Activated naive CD4-positive, alpha-beta T cell (primary cell): ENCODE results near the gene UCKL1.

ENCODE experiments used
- DNase-seq, 4 experiments: peaks; one replicate each; lab custom pipeline; 2025; lab: John Stamatoyannopoulos, UW

UCKL1 gene

DNA sequence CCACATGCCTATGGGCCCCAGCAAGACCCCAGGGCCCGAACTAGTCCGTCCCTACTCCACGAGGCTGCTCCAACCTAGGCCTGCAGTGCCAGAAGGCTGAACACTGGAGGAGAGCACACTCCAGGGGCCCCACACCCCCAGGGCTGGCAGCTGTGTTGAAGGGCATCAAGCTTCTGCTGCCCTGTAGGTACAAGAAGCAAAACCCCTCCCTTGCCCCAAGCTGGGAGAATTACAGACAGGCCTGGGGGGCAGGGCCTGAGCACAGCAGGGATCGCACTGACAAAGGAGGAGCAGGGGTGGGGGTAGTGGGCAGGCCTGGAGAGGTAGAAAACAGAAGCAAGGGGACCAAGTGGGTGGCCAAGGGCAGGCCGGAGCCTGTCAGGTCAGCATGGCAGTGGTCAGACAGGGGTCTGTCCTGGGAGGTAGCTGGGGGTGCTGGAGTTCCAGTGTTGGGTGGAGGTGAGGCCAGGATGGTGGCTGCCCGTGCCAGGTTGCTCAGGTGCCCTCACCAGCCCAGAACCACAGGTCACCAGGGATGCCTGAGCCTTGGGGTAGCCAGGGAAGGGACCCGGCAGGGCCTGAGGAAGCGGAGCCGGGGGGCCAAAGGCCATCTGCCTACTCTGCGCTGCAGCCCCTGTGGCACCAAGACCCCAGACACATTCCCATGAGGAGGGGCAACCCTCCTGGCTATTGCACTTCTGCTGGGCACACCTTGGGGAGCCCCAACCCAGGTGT lies 2.9 kb upstream of the UCKL1 start:
- no peak for DNase-seq

DNA sequence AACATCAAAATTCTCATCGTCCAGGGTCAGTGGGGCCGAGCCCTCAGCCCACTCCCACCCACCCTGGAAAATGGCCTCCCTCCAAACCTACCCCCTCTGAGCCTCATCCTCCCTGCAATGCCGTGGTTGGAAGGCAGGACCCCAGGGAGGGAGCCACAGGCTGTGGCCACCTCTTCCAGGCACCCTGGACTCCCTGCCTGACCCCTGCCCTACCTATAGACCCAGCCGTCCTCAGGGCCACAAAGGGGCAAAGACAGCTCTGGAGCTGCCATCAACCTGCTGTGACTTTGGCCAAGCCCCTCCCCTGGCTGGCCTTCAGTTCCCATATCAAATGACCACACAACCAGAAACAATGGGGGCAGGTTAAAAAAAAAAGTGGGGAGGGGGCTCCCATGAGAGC lies 2.3 kb upstream of the UCKL1 start:
- no peak for DNase-seq

DNA sequence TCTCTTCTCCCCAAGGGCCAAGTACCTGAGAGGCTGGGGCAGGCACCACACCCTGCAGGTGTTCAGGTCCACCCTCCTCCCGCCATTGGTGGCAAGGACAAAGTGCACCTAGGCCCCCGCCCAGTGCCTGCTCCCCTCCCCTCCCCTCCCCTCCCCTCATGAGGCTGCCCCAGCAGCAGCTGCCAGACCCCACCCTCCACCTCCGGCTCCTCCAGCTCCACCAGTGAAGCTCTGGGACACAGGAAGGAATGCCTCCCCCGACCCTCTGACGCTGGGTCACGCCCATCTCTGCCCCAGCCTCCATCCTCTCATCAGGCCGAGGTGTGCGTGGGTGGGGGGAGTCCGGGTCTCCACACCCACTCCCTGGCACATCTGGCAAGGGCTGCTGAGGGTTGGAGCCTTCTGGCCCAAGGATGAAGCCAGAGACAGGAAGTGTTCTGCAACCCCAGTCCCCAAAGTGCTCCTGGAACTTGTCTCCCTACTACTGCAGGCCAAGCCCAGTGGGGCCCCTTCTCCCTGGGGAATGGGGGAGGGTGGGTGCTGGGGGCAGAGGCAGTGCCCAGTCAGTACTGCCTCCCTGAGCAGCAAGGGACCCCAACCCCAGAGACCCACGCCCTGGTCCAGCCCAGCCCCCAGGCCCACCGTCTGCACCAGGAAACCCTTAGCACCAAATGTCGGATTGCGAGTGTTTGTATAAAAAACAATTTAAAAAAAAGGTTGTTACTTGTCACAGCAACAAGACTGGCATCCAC lies 1.6 kb upstream of the UCKL1 start:
- no peak for DNase-seq

DNA sequence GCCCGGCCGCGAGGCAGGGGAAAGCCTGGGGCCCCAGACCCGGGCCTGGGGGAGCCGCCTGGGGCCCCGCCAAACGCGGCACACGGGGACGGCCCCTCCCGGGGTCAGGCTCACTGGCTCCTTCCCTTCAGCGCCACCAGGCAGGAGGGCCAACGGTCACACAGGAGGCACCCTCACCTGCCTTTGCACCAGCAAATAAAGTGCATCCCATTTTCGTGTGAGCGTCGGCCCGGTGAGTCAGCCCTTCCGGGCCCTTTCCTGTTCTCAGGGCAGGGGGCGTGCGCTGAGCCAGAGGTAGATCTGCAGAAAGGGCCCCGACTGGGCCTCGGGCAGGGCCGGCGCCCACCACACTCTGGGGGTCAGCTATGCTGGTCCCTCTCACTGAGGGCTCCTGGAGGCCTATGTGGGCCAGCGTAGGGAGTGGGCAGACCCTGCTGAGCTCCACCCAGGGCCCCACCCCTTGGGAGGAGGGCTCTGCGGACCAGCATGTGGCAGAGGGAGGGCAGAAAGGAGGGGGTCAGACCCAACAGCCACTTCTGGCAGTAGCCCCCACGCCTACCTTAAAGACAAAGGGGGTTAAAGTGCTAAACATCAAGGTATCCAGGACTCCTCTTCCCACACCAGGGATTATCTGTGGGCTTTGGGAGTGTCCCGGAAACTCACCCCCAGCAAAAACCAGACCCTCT lies 931 bp upstream of the UCKL1 start:
- DNase-seq = peak in 2 of 4 experiments; percentile 36 to 57

DNA sequence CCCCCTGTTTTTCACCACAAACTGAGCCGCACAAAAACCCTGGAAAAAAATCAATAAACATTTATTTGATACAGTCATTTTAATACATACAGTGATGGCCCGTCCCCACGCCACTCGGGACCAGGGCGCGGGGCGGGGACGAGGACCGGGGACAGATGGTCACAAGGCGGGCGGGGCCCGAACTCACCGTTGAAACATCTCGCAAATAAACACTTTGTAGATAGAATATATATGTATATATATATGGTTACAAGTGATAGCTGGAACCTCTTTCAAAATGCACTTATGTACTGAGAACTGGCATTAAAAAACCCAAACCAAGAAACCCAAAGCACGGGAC lies 418 bp upstream of the UCKL1 start:
- DNase-seq = no peak

DNA sequence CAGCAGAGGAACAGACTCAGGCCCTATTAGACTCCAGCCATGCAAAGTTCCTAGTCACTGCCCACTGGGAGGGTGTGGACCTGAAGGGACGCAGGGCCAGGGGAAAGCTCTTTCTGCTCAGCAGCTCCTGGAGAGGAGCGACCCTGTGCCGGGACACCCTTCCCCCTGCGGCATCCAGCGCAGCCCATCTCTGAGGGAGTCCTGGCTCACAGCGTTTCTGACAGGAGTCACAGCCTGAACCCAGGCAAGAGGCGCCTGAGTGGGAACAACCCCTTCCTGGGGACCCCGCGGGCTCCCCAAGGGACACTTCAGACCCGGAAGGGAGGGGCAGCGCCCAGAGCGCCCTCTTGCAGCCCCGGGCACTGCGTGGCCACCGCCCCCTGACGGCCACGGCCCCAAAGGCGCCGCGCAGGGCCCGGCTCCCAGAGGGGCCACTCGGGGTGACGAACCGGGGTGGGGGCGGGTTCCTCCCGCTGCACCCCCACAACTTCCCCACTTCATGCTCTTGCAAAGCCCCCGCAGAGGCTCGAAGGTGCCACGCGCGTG lies 862 bp downstream of the UCKL1 start:
- peak in 1 of 4 experiments; percentile 49 for DNase-seq

DNA sequence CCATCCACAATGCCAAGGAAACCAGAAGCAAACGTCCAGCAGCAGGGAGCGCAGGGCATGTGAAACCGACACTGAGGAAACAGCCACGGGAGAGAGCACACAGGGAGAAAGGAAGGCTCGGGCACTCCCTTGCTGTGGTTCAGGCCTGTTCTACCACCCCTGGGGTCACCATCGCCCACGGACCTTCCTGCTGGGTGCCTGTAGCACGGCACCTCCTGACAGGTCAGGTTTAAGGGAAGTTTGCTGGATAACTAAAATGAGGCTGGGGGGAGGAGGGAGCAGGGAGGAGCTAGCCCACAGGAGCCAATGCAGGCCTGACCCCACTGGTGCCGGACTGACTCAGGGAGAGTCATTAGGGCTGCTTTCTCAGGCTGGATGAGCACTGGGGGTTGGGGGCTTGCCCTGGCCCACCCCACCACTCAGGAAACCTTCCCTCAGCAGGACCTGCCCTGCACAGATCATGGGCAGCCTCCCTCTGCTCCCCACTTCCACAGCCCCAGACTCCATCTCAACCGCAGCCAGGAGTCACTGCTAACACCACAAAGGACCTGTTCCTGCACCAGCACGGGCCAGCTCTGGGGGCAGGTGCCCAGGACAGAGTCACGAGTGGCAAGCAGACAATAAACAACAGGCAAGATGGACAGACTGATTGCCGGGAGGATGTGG lies 2.3 kb downstream of the UCKL1 start:
- DNase-seq = no peak

DNA sequence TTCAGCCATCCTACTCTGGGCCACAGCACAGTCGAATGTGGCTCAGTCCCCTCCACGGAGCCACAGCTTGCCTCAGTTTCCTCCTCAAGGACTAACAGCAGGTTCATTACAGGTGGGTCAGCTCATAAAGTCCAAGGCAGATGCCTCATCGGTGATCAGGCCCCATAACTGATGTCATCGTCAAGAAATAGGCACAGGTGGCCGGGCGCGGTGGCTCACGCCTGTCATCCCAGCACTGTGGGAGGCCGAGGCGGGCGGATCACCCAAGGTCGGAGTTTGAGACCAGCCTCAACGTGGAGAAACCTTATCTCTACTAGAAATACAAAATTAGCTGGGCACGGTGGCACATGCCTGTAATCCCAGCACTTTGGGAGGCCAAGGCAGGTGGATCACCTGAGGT lies 3.4 kb downstream of the UCKL1 start:
- no peak for DNase-seq

DNA sequence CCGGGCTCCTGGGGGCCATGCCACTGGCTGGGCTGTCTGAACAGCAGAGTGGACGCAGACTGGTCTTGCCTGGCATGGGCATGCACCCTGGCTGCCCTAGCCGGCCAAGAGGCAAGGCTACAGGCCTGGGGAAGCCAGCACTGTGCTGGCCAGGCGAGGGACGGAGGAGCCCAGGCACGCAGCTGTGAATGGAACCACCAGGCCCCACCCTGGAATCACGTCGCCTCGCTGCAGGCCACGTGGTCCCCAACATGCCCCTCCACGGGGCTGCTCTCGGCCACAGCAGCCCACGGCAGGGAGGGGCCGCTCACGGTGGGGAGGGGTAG lies 4.0 kb downstream of the UCKL1 start:
- DNase-seq = no peak

DNA sequence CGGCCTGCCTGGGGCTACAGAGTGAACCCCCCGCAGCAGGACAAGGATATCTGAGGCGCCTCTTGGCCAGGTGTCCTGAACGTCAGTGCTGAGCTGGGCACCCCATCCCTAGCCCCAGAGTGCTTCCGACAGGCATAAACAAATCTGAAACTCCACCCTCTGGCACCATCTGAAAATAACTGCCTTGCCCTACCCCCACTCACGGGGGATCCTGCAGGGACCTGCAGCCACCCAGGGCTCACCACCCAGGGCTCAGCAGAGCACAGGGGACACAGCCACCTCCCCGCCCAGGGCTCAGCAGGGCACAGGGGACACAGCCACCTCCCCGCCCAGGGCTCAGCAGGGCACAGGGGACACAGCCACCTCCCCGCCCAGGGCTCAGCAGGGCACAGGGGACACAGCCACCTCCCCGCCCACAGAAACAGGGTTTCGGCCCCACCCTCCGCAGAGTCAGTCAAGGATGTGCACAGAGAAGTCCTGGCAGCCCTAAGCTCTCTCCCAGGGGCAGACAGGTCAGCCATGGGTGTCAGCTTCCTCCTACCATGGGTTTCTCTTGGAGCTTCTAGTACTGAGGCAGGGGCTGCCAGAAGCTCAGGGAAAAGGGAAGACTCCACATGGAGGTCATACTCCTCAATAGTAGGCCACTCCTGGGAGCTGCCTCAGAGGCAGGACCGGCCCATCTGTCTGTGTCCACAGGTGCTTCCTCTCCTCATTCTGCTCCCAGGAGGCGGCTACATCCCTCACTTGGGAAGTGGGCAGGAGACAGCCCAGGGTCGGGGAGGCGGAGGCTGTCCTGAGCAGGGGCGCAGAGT lies 4.6 kb downstream of the UCKL1 start:
- DNase-seq = no peak

DNA sequence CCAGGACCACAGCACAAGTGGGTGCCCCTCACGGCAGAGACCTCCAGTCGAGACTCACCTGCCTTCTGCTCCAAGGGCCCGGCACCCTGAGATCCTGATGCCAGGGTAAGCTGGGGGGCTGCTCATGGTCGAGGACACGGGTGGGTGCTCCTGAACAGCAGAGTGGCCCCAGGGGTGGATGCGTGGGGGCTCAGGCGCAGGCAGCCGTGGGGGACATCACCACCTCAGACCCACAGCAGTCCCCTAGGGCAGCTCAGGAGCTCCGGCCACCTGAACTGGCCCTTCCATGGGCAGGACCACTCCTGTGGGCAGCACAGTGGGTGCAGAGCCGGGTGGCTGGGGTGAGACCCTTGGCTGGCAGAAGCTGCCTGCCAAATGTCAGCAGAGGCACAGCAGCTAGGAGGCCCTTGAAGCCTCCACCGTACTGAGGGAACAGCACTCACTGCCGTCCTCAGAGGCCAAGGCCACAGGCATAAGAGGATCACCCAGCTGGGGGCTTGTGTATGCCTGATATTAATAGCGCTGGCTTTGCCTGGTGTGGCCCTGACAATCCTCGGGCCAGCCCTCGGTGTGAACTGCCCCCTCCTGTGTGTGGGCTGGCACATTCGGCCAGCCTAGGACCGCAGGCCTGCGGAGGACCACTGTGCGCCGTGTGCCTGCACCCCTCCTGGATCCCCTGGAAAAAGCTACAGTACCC lies 5.4 kb downstream of the UCKL1 start:
- no peak for DNase-seq

DNA sequence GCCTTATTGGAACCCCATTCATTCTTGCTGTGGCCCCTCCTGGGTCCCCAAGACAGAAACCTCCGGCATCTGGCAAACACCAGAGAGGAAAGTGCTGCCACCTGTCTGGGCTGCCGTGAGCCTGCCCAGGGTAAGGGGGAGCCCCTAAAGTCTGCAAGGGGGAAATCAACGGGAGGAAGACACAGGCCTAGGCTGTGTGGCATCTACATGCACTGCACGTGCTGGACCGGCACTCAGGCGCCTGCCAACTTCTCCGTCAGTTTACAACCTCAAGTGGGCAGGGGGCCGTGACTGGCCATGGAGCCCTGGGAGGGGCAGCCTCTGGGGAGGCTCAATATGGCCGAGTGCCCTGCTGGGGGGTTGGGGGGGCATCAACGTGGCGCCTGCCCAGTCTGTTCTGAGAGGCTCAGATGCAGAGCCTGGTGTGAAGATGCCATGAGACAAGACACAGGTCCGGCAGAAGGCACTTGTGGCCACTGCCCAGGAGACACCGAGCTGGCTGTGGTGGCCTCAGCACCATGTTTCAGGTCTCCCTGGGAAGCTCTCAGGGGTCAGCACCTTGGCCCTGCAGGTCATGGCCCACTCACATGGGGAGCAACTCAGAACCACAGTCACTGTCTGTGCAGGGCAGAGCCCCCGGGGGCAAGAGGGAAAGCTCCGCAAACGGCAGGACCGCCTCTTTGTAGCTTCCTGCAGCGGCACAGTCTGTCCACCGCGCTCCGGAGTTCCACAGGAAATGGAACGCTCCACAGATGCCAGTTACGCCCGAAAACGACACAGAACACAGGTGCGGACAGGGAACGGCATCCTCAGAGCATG lies 8.4 kb downstream of the UCKL1 start:
- no peak for DNase-seq

DNA sequence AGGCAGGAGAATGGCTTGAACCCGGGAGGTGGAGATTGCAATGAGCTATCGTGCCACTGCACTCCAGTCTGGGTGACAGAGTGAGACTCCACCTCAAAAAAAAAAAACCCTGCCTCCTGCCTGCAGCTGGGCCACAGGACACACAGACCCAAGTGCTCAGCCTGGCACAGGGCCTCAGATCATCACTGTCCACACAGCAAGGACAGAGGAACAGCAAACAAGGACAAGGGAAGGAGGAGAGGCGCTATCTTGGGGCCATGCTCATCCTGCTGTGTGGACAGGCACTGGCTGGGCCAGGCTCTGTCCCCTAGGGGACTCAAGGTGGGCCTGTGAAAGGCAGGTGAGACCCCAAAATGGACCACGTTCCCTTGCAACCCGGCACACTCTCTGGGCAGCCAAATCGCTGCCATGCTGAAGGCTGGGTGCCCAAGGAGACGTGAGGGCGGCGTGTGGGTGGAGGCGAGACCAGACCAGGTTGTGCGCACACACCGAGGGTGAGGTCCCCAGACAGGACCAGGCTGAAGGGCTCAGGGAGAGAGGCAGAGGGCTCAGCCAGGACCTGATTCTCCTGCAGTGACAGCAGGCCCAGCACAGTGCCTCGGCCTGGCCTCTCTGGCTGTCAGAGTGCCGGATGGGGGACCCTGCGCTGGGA lies 9.1 kb downstream of the UCKL1 start:
- no peak for DNase-seq

DNA sequence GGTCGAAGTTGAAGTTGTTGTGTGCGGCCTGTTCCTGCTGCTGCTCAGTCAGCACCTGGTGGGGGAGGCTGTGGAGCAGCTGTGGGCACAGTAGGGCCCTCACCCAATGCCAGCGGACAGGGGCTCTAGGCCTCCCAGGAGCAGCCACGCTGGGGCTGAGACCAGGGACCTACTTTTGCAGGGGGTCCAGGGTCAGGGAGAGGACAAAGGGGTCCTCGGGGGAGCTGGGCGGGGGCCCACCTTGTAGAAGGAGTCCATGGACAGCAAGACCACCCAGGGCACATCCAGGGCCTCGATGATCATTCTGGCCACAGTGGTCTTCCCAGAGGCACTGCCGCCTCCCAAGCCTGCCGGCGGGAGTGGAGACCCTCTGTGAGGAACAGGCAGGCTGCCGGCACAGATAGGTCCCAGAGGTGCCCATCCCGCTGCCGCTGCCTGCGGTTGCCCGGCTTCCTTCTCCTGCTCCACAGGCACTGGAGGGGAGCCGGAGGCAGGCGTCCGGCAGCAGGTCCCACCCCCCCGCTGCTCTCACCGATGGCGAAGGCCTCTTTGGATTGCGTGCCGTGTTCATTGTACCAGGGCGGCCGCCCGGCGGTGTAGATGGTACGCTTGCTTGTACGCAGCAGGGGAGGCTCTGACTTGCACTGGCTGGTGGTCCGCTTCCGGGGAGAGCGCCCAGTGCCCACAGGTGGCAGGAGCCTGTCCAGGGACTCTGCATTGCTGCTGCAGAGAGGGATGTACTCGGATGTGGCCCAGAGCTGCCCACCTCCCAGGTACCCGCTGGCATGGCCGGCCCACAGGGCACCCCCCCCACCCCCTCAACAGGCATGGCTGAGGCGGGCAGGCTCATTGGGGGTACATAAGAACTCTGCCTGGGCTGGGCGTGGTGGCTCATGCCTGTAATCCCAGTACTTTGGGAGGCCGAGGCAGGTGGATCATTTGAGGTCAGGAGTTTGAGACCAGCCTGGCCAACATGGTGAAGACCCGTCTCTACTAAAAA lies 10.0 kb downstream of the UCKL1 start:
- no peak for DNase-seq

DNA sequence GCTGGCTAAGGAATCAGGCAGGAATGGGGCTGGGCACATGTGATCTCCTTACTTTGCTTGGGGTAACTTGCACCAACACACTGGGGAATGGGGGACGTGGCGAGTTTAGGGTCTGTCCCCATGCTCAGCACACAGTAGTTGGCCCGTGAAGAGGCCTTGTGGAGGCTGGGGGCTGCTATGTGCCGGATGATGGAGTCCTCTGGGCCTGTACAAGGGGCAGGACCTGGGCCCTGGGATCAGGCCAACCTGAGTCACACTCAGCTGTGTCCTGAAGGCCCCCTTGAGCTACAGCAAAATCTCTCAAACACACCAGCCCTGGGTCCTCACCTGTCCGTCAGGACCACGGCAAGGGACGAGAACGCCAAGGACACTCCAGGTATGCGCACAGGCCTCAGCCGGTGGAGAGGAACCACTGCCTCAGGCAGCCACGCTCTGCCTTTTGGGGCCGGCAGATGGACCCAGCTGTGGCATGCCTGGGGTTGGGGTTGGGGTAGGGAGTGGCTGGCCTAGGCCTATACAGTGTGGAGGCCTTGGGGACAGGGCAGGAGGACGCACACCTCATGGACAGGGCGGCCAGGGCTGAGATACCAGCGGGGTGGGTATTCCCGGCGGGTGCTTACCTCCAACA lies 11.1 kb downstream of the UCKL1 start:
- DNase-seq = no peak

DNA sequence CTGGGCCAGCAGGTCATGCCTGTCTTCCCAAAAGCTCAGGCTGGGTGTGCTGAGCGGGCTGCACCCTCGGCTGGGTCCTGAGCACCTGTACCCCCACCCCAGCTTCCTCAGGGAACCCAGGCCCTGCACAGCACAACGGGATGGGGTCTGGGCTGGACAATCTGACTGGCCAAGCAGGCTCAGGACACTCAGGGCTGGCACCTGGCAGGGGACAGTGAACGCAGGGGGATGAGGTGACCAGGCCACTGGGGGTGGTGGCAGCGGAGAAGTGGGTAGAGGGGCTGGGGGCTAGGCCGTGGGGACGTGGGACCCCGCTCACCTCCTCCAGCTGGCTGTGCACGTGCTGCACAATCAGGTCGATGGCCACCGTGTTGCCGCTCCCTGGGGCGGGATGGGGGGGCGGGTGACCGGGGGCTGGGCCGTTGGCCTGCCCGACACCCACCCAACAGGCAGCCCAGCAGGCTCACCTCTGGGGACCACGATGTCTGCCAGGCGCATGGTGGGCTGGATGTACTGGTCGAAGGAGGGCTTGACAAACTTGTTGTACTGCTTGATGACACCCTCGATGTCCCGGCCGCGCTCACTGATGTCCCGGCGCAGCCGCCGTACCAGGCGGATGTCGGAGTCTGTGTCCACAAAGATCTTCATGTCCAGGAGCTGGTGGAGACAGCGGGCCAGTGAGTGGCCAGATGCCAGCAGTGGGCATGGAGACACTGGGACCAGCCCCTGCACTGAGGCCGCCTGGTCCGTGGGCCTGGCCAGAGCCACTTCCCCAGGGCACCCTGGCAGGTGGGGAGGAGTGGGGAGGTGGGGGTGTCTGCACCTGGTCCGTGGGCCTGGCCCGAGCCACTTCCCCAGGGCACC lies 11.9 kb downstream of the UCKL1 start:
- no peak for DNase-seq

DNA sequence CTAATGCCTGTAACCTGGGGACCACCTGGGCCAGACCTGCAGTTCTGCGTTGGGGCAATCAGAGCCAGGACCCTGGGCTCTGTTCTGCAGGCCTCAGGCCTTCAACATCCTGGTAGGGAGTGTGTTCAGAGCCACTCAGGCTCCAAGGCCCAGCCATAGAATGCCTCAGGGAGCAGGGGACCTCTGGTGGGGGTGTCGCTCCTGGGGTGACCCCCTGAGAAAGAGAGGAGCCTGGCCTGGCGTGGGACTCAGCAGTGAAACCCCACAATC lies 12.5 kb downstream of the UCKL1 start:
- DNase-seq = no peak
